K562 (cell line): ENCODE data around the gene MMAB. TPM values are rescaled to one million over a fixed set of nuclear protein-coding genes. Genes with fewer than 3 reads are reported as not detected.
A peak's percentile ranks its signal among the peaks of the same experiment; 100 is the strongest.

Source experiments
- CREB1 ChIP-seq, 2 experiments: sonication (generic) in 1 of 2; formaldehyde crosslinking in 1 of 2; IDR thresholded peaks; 2 replicates each; pipeline versions ENCODE4 v1.6.1 to v1.8.0; 2012 to 2022; ENCODE audit warnings: inconsistent platforms in 1 of 2, mild to moderate bottlenecking in 1 of 2, missing genetic modification reagents in 1 of 2, moderate library complexity in 1 of 2
- EHMT2 ChIP-seq: fragments of 450-650 bp; IDR thresholded peaks from 2 replicates; pipeline ENCODE4 v1.6.1; 2018; ENCODE audit warnings: antibody characterized with exemption
- EP300 ChIP-seq: IDR thresholded peaks from 2 replicates; pipeline ENCODE4 v1.6.1; 2012; ENCODE audit warnings: low read length, improper control_type of control experiment
- FIP1L1 ChIP-seq: fragments of 200-400 bp; formaldehyde crosslinking; IDR thresholded peaks from 2 replicates; pipeline ENCODE4 v1.6.1; 2018; ENCODE audit warnings: mild to moderate bottlenecking, low read depth, low read length; ENCODE audit not compliant: poor library complexity, severe bottlenecking
- JUNB ChIP-seq: fragments of 450-650 bp; formaldehyde crosslinking; conservative IDR thresholded peaks from 2 replicates; pipeline ENCODE4 v1.4.0; 2020; ENCODE audit warnings: mild to moderate bottlenecking
- KAT7 ChIP-seq: sonication (generic); formaldehyde crosslinking; IDR thresholded peaks from 2 replicates; pipeline ENCODE4 v1.8.0; 2022; ENCODE audit warnings: missing genetic modification reagents, mild to moderate bottlenecking, borderline replicate concordance
- L3MBTL2 ChIP-seq: fragments of 450-650 bp; IDR thresholded peaks from 2 replicates; pipeline ENCODE4 v1.6.1; 2016; ENCODE audit warnings: mild to moderate bottlenecking, moderate library complexity
- NR2C2 ChIP-seq, 2 experiments: fragments of 200-800 bp in 1 of 2; sonication (Bioruptor generic) in 1 of 2; sonication (generic) in 1 of 2; formaldehyde crosslinking in 1 of 2; IDR thresholded peaks; 2 replicates each; pipeline versions ENCODE4 v1.6.1 to v1.8.0; 2016 to 2022; ENCODE audit warnings: mild to moderate bottlenecking in 1 of 2, missing compliant biosample characterization in 1 of 2, missing genetic modification characterization in 1 of 2, missing genetic modification reagents in 1 of 2
- RNF2 ChIP-seq: sonication (generic); IDR thresholded peaks from 2 replicates; pipeline ENCODE4 v1.6.1; 2016
- SIN3A ChIP-seq, 2 experiments: fragments of 150-350 bp in 1 of 2; IDR thresholded peaks; 2 replicates each; pipeline ENCODE4 v1.6.1; 2011 to 2016; ENCODE audit warnings: borderline replicate concordance in 2 of 2, low read depth in 2 of 2, low read length in 2 of 2, mild to moderate bottlenecking in 2 of 2, moderate library complexity in 2 of 2; ENCODE audit not compliant: control insufficient read depth in 1 of 2
- SRF ChIP-seq, 2 experiments: fragments of 250-450, 450-650 bp in 1 of 2; sonication (Bioruptor Pico) in 1 of 2; sonication (generic) in 1 of 2; formaldehyde crosslinking; IDR thresholded peaks; 2 replicates each; pipeline versions ENCODE4 v1.5.0 to v1.5.1; 2020 to 2022; ENCODE audit warnings: mild to moderate bottlenecking in 1 of 2, missing genetic modification reagents in 1 of 2
- TAL1 ChIP-seq: fragments of 450-650 bp; IDR thresholded peaks from 2 replicates; pipeline ENCODE4 v1.6.1; 2016; ENCODE audit warnings: mild to moderate bottlenecking
- TEAD4 ChIP-seq, 2 experiments: sonication (generic) in 1 of 2; formaldehyde crosslinking in 1 of 2; IDR thresholded peaks; 2 replicates each; pipeline versions ENCODE4 v1.6.1 to v1.8.0; 2012 to 2022; ENCODE audit warnings: borderline replicate concordance in 1 of 2, inconsistent platforms in 1 of 2, low read length in 1 of 2, mild to moderate bottlenecking in 1 of 2, missing genetic modification reagents in 1 of 2
- TSC22D4 ChIP-seq: fragments of 450-650 bp; IDR thresholded peaks from 2 replicates; pipeline ENCODE4 v1.6.1; 2016; ENCODE audit warnings: missing genetic modification characterization, missing biosample characterization, control low read depth
- XRCC5 ChIP-seq: fragments of 200-400 bp; formaldehyde crosslinking; IDR thresholded peaks from 2 replicates; pipeline ENCODE4 v1.6.1; 2017; ENCODE audit warnings: low read depth, mild to moderate bottlenecking, low read length
- YBX1 ChIP-seq: fragments of 450-650 bp; IDR thresholded peaks from 2 replicates; pipeline ENCODE4 v1.7.1; 2016; ENCODE audit warnings: mild to moderate bottlenecking
- ZNF232 ChIP-seq: sonication (generic); formaldehyde crosslinking; IDR thresholded peaks from 2 replicates; pipeline ENCODE4 v1.8.0; 2022; ENCODE audit warnings: mild to moderate bottlenecking, missing genetic modification reagents
- ZNF551 ChIP-seq: fragments of 250-450 bp; sonication (Bioruptor Pico); IDR thresholded peaks from 2 replicates; pipeline ENCODE4 v1.5.0; 2021; ENCODE audit warnings: mild to moderate bottlenecking, moderate library complexity
- polyA plus RNA-seq, 8 experiments: library from polyadenylated mRNA; depleted of rRNA in 4 of 8; stranded (reverse) in 5 of 8; unstranded in 3 of 8; fragments of >200 nt; fragmentation: Nextera tagmentation in 2 of 8; fragmentation: Illumina TruSeq in 1 of 8; extraction: Ambion mirVana in 2 of 8; extraction: Trizol in 1 of 8; gene quantifications; 2 replicates each; pipeline versions ENCODE4 v1.2.1 to v1.2.3, GENCODE V29; 2011 to 2014; ENCODE audit warnings: inconsistent platforms in 1 of 8, missing spikeins in 1 of 8
- total RNA-seq, 7 experiments: library from RNA; depleted of rRNA in 6 of 7; stranded (reverse); fragments of >200 nt in 6 of 7; fragmentation: Illumina TruSeq in 2 of 7; extraction: Trizol in 2 of 7; gene quantifications; 2 replicates each; pipeline versions ENCODE4 v1.2.1 to v1.2.3, GENCODE V29; 2011 to 2021; ENCODE audit warnings: low replicate concordance in 1 of 7
- TF ChIP-seq, protein P1 (sequence below): fragments of 200-800 bp; sonication (Bioruptor generic); IDR thresholded peaks from 2 replicates; pipeline ENCODE4 v1.6.1; 2016; ENCODE audit warnings: missing genetic modification characterization, missing compliant biosample characterization
- TF ChIP-seq, protein P2 (sequence below), 2 experiments: fragments of 450-650 bp; IDR thresholded peaks; 2 replicates each; pipeline ENCODE4 v1.6.1; 2016

The MMAB gene
- total and polyA plus RNA-seq, 9 of the 15 experiments (the other 6 are each of a cell fraction or from before 2014, with no cell fraction given) = 9.5 to 76.1 (median 46.2) TPM

DNA sequence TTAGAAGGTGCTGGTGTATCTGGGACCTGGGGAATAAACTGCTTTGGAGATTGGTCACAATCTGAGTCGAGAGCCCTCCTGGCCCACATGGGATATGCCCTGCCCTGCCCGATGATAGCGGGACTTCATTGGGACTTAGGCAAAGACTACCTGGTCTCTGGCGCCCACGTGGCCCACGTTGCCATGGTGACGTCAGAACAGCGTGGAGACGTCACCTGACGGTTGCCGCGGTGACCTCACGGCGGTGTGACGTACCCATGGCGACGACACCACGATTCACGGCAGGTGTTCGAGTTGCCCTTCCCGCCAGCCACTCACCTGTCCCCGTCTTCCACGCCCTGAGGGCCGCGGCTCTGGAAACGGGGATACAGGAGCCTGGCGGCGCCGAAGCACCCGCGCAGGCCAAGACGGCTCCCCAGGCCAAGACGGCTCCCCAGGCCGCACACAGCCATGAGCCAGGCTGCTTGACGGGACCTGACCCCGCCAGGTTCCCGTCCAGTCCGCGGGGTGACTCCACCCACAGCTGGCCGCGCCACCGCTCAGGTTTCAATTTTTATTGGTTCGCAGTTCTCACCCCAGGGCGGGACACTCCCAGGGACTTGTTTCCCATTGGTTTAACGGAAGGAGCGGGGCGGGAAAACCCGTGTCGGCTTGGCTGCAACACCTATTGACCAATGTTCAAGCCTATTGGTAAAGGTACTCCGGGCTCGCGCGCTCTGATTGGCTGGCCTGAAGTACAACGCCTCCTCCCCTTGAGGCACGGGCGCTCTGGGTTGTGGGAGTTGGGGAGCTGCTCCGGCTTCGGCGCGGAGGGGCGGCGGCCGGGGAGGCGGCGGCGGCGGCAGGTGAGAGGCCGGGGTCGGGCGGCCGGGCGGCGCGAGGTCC, at the start of gene MMAB, which contains the start of gene MVK (continued):
- TF ChIP-seq ZNF551 (no peak), YBX1 (no peak), EHMT2 (no peak), RNF2 (peak; percentile 78), SRF (CRISPR knock-in tag; IDR thresholded peaks at IDR 0.05) (peak in 1 of 2 experiments; percentile 52; a peak in 1 of 4 replicates), NR2C2 (CRISPR knock-in tag; IDR thresholded peaks at IDR 0.05) (peak; percentile 80), NR2C2 (tag; IDR thresholded peaks at IDR 0.05) (peak; percentile 95), KAT7 (0 out of 2 replicates have a peak, but pooled peaks have one; percentile 59), TEAD4 (IDR thresholded peaks at IDR 0.05; ENCODE audit: low read length) (0 out of 2 replicates have a peak, but pooled peaks have one; percentile 5), TEAD4 (CRISPR knock-in tag; IDR thresholded peaks at IDR 0.05; ENCODE audit: borderline replicate concordance) (no peak), L3MBTL2 (peak; percentile 96), JUNB (CRISPR knock-in tag) (peak; percentile 88), FIP1L1 (peak; percentile 93), CREB1 (IDR thresholded peaks at IDR 0.05) (peak; percentile 100), CREB1 (CRISPR knock-in tag; IDR thresholded peaks at IDR 0.05) (peak; percentile 99), ZNF232 (CRISPR knock-in tag) (no peak), EP300 (no peak; the same call in 1 of the 2 replicates), TAL1 (no peak), SIN3A (IDR thresholded peaks at IDR 0.05; ENCODE audit: borderline replicate concordance in 2 of 2, control insufficient read depth in 1 of 2, low read depth in 2 of 2, low read length in 2 of 2) (peak in 1 of 2 experiments; percentile 65; a peak in 3 of 4 replicates), TSC22D4 (tag) (no peak), XRCC5 (no peak)
- TF ChIP-seq, protein P1, sequence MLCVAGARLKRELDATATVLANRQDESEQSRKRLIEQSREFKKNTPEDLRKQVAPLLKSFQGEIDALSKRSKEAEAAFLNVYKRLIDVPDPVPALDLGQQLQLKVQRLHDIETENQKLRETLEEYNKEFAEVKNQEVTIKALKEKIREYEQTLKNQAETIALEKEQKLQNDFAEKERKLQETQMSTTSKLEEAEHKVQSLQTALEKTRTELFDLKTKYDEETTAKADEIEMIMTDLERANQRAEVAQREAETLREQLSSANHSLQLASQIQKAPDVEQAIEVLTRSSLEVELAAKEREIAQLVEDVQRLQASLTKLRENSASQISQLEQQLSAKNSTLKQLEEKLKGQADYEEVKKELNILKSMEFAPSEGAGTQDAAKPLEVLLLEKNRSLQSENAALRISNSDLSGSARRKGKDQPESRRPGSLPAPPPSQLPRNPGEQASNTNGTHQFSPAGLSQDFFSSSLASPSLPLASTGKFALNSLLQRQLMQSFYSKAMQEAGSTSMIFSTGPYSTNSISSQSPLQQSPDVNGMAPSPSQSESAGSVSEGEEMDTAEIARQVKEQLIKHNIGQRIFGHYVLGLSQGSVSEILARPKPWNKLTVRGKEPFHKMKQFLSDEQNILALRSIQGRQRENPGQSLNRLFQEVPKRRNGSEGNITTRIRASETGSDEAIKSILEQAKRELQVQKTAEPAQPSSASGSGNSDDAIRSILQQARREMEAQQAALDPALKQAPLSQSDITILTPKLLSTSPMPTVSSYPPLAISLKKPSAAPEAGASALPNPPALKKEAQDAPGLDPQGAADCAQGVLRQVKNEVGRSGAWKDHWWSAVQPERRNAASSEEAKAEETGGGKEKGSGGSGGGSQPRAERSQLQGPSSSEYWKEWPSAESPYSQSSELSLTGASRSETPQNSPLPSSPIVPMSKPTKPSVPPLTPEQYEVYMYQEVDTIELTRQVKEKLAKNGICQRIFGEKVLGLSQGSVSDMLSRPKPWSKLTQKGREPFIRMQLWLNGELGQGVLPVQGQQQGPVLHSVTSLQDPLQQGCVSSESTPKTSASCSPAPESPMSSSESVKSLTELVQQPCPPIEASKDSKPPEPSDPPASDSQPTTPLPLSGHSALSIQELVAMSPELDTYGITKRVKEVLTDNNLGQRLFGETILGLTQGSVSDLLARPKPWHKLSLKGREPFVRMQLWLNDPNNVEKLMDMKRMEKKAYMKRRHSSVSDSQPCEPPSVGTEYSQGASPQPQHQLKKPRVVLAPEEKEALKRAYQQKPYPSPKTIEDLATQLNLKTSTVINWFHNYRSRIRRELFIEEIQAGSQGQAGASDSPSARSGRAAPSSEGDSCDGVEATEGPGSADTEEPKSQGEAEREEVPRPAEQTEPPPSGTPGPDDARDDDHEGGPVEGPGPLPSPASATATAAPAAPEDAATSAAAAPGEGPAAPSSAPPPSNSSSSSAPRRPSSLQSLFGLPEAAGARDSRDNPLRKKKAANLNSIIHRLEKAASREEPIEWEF (CRISPR knock-in tag) = no peak
- TF ChIP-seq, protein P2, sequence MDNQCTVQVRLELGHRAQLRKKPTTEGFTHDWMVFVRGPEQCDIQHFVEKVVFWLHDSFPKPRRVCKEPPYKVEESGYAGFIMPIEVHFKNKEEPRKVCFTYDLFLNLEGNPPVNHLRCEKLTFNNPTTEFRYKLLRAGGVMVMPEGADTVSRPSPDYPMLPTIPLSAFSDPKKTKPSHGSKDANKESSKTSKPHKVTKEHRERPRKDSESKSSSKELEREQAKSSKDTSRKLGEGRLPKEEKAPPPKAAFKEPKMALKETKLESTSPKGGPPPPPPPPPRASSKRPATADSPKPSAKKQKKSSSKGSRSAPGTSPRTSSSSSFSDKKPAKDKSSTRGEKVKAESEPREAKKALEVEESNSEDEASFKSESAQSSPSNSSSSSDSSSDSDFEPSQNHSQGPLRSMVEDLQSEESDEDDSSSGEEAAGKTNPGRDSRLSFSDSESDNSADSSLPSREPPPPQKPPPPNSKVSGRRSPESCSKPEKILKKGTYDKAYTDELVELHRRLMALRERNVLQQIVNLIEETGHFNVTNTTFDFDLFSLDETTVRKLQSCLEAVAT (IDR thresholded peaks at IDR 0.05) = peak in 1 of 2 experiments; percentile 53; a peak in 1 of 4 replicates
